ENCODE measurements around the gene TCEAL4.

DNA sequence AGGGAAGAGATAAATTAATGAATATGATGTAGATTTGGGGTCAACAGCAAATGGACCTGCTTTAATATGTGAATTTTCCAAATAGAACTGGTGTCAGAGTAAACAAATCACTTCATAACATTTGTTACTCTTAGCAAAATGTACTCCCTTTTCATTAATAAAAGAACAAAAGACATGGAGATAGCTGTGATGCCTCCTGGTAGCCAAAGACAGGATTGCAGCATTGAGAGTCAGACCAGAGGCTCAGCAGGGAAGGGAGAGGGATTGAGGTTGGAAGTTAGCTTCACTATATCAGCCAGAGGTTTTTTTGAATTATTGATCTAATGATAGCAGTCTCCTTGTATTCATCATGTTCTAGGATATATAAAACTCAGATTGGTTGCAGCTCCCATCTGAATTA, 48.6 kb upstream of the TCEAL4 start:
- no peak for TF ChIP-seq POLR2A (IDR thresholded peaks at IDR 0.05)
- TF ChIP-seq CTCF (IDR thresholded peaks at IDR 0.05) = no peak
